DOHH2 (cell line): ENCODE results near the gene RPL10.

Experiments
- H3F3A ChIP-seq: fragments of 200-600 bp; sonication (generic), shearing (Covaris generic); 2 replicates; pipeline ENCODE4 v1.6.0; 2016; ENCODE audit warnings: antibody characterized with exemption, mild to moderate bottlenecking; ENCODE audit not compliant: control insufficient read depth, insufficient read depth
- H3K27ac ChIP-seq: fragments of 200-600 bp; sonication (generic); 2 replicates; pipeline ENCODE4 v1.5.1; 2014; ENCODE audit warnings: low read depth, mild to moderate bottlenecking, low read length, moderate library complexity
- H3K27me3 ChIP-seq: fragments of 200-600 bp; sonication (generic); 2 replicates; pipeline ENCODE4 v1.6.1; 2014; ENCODE audit warnings: mild to moderate bottlenecking, low read length, mixed read lengths; ENCODE audit not compliant: control insufficient read depth
- H3K36me3 ChIP-seq: fragments of 200-600 bp; sonication (generic); 2 replicates; pipeline ENCODE4 v1.6.1; 2014; ENCODE audit warnings: mild to moderate bottlenecking, low read length, moderate library complexity, mixed read lengths; ENCODE audit not compliant: control insufficient read depth
- H3K4me1 ChIP-seq: fragments of 200-600 bp; sonication (generic); 2 replicates; pipeline ENCODE4 v1.6.1; 2014; ENCODE audit warnings: mild to moderate bottlenecking, low read length, mixed read lengths; ENCODE audit not compliant: control insufficient read depth
- H3K4me2 ChIP-seq: fragments of 200-600 bp; sonication (generic); 2 replicates; pipeline ENCODE4 v1.6.0; 2014; ENCODE audit warnings: mild to moderate bottlenecking, low read length, moderate library complexity
- H3K4me3 ChIP-seq: fragments of 200-600 bp; sonication (generic); 2 replicates; pipeline ENCODE4 v1.5.1; 2014; ENCODE audit warnings: mild to moderate bottlenecking, low read length, mixed read lengths
- H3K79me2 ChIP-seq: fragments of 200-600 bp; sonication (generic); 2 replicates; pipeline ENCODE4 v1.6.1; 2014; ENCODE audit warnings: mild to moderate bottlenecking, low read length, mixed read lengths; ENCODE audit not compliant: control insufficient read depth
- H3K9me2 ChIP-seq: fragments of 200-600 bp; sonication (generic); replicated peaks from 2 replicates; pipeline ENCODE4 v1.6.1; 2014; ENCODE audit warnings: mild to moderate bottlenecking, low read length, mixed read lengths; ENCODE audit not compliant: control insufficient read depth
- H3K9me3 ChIP-seq: fragments of 200-600 bp; sonication (generic); 2 replicates; pipeline ENCODE4 v1.6.1; 2014; ENCODE audit warnings: antibody characterized with exemption, low read length, mixed read lengths; ENCODE audit not compliant: control insufficient read depth, insufficient read depth
- H4K20me1 ChIP-seq: fragments of 200-600 bp; sonication (generic); 2 replicates; pipeline ENCODE4 v1.6.0; 2014; ENCODE audit warnings: low read depth, mild to moderate bottlenecking, antibody characterized with exemption, low read length, moderate library complexity; ENCODE audit not compliant: control insufficient read depth, insufficient read depth
- EZH2phosphoT487 ChIP-seq: fragments of 200-600 bp; sonication (generic); IDR thresholded peaks from 2 replicates; pipeline ENCODE4 v1.6.1; 2017; ENCODE audit warnings: borderline replicate concordance, mild to moderate bottlenecking, antibody characterized with exemption, low read length, moderate library complexity, mixed read lengths
- TF ChIP-seq, protein P1 (sequence below): fragments of 200-600 bp; sonication (generic); IDR thresholded peaks from one replicate; pipeline ENCODE4 v1.5.1; 2014; ENCODE audit warnings: antibody characterized with exemption, mild to moderate bottlenecking, low read depth, low read length; ENCODE audit not compliant: poor library complexity, severe bottlenecking

Gene RPL10

DNA sequence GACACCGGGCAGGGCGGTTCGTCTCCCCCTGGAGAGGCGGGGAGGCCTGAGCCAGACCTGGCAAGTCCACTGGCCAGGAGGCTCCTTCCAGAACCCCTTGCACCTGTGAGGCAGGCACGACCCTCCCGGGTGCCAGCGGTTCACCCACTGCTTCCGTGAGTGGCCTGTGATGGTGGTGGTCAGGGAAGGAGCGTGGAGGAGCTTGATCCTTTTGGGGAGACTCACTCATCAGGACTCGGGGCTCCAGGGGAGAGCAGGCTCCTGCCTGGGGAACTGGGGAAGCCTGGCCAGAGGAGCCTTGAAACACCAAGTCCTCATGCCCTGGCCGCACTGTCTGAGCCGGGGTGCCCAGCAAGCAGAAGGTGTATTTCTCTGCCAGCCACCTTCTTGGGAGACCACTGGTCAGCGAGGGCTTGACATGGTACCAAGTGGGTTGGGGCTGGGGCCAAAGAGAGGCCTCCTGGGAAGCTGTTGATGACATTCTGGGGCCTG is 46.6 kb downstream of the RPL10 start:
- TF ChIP-seq, protein P1, sequence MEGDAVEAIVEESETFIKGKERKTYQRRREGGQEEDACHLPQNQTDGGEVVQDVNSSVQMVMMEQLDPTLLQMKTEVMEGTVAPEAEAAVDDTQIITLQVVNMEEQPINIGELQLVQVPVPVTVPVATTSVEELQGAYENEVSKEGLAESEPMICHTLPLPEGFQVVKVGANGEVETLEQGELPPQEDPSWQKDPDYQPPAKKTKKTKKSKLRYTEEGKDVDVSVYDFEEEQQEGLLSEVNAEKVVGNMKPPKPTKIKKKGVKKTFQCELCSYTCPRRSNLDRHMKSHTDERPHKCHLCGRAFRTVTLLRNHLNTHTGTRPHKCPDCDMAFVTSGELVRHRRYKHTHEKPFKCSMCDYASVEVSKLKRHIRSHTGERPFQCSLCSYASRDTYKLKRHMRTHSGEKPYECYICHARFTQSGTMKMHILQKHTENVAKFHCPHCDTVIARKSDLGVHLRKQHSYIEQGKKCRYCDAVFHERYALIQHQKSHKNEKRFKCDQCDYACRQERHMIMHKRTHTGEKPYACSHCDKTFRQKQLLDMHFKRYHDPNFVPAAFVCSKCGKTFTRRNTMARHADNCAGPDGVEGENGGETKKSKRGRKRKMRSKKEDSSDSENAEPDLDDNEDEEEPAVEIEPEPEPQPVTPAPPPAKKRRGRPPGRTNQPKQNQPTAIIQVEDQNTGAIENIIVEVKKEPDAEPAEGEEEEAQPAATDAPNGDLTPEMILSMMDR: no peak
- TF ChIP-seq EZH2phosphoT487: no peak
- Histone ChIP-seq H3K4me3 (peak overlapping the region; percentile 74), H3K27me3 (no peaks in the 10 kb centered on the region), H3K9me2 (no peaks in the 10 kb centered on the region), H3K36me3 (peaks cover 8% of the 10 kb centered on the region), H3K9me3 (no peaks in the 10 kb centered on the region), H3K79me2 (no peaks in the 10 kb centered on the region; the same call in 1 of the 2 replicates), H3K4me1 (peaks cover 14% of the 10 kb centered on the region), H3K27ac (no peak overlapping the region), H4K20me1 (no peaks in the 10 kb centered on the region), H3F3A (peaks cover 2% of the 10 kb centered on the region; the same call in 1 of the 2 replicates), H3K4me2 (peak overlapping the region; percentile 79)

GRCh38 chrX:154445776-154446175 is 47.6 kb downstream of the RPL10 start:
- Histone ChIP-seq H3K79me2 (no peaks in the 10 kb centered on the region; the same call in 1 of the 2 replicates), H3K36me3 (peaks cover 6% of the 10 kb centered on the region; the same call in 1 of the 2 replicates), H3K4me3 (no peak overlapping the region), H3K4me1 (peaks cover 14% of the 10 kb centered on the region), H3K27me3 (no peaks in the 10 kb centered on the region), H3K9me3 (no peaks in the 10 kb centered on the region), H3F3A (peaks cover 2% of the 10 kb centered on the region; the same call in 1 of the 2 replicates), H4K20me1 (no peaks in the 10 kb centered on the region), H3K9me2 (no peaks in the 10 kb centered on the region), H3K27ac (no peak overlapping the region), H3K4me2 (no peak overlapping the region)
- TF ChIP-seq, protein P1: no peak
- no peak for TF ChIP-seq EZH2phosphoT487

GRCh38 chrX:154446430-154446829 is 48.3 kb downstream of the RPL10 start:
- no peak for TF ChIP-seq EZH2phosphoT487
- TF ChIP-seq, protein P1: no peak
- H3K4me3 ChIP-seq: no peak overlapping the region
- H3K9me3 ChIP-seq: no peaks in the 10 kb centered on the region

DNA sequence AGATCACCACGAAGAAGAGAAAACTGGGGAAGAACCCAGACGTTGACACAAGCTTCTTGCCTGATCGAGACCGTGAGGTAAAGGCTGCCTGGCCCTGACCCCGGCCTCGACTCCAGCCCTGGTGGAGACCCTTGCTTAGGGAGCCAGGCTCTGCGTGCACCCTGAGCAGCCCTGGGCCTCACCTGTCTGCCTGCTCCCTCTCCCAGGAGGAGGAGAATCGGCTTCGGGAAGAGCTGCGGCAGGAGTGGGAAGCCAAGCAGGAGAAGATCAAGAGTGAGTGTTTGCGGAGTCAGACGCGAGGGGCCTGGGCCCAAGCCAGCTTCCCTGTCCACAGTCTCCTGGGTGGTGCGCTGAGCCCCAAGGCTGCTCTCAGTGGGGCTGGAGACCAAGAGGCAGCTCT is 50.3 kb downstream of the RPL10 start:
- peaks cover 2% of the 10 kb centered on the region; the same call in 1 of the 2 replicates for H3K36me3 ChIP-seq
- no peaks in the 10 kb centered on the region for H3F3A ChIP-seq
- no peaks in the 10 kb centered on the region for H3K9me3 ChIP-seq
- no peak overlapping the region for H3K4me2 ChIP-seq
- no peak overlapping the region for H3K4me3 ChIP-seq
- H3K27ac ChIP-seq: no peak overlapping the region
- no peaks in the 10 kb centered on the region for H3K27me3 ChIP-seq
- H3K9me2 ChIP-seq: no peaks in the 10 kb centered on the region
- H3K79me2 ChIP-seq: no peaks in the 10 kb centered on the region; the same call in 1 of the 2 replicates
- H4K20me1 ChIP-seq: no peaks in the 10 kb centered on the region
- H3K4me1 ChIP-seq: peaks cover 11% of the 10 kb centered on the region
- TF ChIP-seq EZH2phosphoT487: no peak
- TF ChIP-seq, protein P1: no peak

More at GRCh38 chrX:154446430-154446829, 48.3 kb downstream of the RPL10 start:
- Histone ChIP-seq H4K20me1 (no peaks in the 10 kb centered on the region), H3K27ac (no peak overlapping the region), H3K36me3 (peaks cover 6% of the 10 kb centered on the region; the same call in 1 of the 2 replicates), H3K9me2 (no peaks in the 10 kb centered on the region), H3K27me3 (no peaks in the 10 kb centered on the region), H3K79me2 (no peaks in the 10 kb centered on the region; the same call in 1 of the 2 replicates), H3K4me2 (no peak overlapping the region), H3K4me1 (peaks cover 14% of the 10 kb centered on the region), H3F3A (peaks cover 2% of the 10 kb centered on the region; the same call in 1 of the 2 replicates)
